IMR-90 (cell line): ENCODE data around the gene EFNA5. TPM values are rescaled to one million over a fixed set of nuclear protein-coding genes. Genes with fewer than 3 reads are reported as not detected.

Experiments used
- ATAC-seq: fragments of 200-7000 bp; cut with Tn5 transposase; 2 replicates; pipeline ENCODE4 v1.9.1; 2020; ENCODE audit warnings: low read depth, mild to moderate bottlenecking, moderate library complexity
- BruUV-seq: library from RNA; stranded (reverse); fragments of 400-500 nt; replicated peaks from 2 replicates; lab custom pipeline; 2021; lab: Mats Ljungman, UMichigan
- CTCF ChIA-PET: fragments of 300-600 bp; formaldehyde crosslinking; extraction: SDS; loops from one replicate; lab custom pipeline; 2021; ENCODE audit warnings: antibody characterized with exemption; lab: Yijun Ruan, JAX
- POLR2A ChIA-PET: fragments of 300-600 bp; sonication (Branson Sonifier 250); formaldehyde crosslinking; loops from one replicate; lab custom pipeline; 2022; ENCODE audit warnings: antibody characterized with exemption; ENCODE audit not compliant: unreplicated experiment; lab: Charles Lee
- DNase-seq: peaks from one replicate; pipeline ENCODE4 v3.0.0; 2013
- H2AFZ ChIP-seq: replicated peaks from 2 replicates; pipeline ENCODE3; 2013; ENCODE audit warnings: low read length, mild to moderate bottlenecking; ENCODE audit not compliant: poor library complexity
- H2AK5ac ChIP-seq: 2 replicates; pipeline ENCODE4 v1.6.1; 2013; ENCODE audit warnings: low read depth, low read length, inconsistent platforms
- H2AK9ac ChIP-seq: replicated peaks from 2 replicates; pipeline ENCODE3; 2013; ENCODE audit warnings: mild to moderate bottlenecking, low read depth, low read length, moderate library complexity; ENCODE audit not compliant: poor library complexity
- H2BK120ac ChIP-seq: 2 replicates; pipeline ENCODE4 v1.6.1; 2013; ENCODE audit warnings: low read depth, low read length, inconsistent platforms
- H2BK15ac ChIP-seq: 3 replicates; pipeline ENCODE4 v1.6.1; 2013; ENCODE audit warnings: low read depth, low read length, inconsistent platforms
- H2BK20ac ChIP-seq: 2 replicates; pipeline ENCODE4 v1.6.1; 2013; ENCODE audit warnings: low read depth, mild to moderate bottlenecking, inconsistent platforms, low read length, moderate library complexity
- H2BK5ac ChIP-seq: 2 replicates; pipeline ENCODE4 v1.6.1; 2013; ENCODE audit warnings: mild to moderate bottlenecking, low read depth, low read length, inconsistent platforms; ENCODE audit not compliant: poor library complexity, severe bottlenecking
- H3K14ac ChIP-seq: replicated peaks from 2 replicates; pipeline ENCODE4 v1.6.1; 2013; ENCODE audit warnings: low read depth, low read length, inconsistent platforms
- H3K18ac ChIP-seq: 2 replicates; pipeline ENCODE4 v1.6.1; 2013; ENCODE audit warnings: low read depth, low read length, control low read depth
- H3K23ac ChIP-seq: 2 replicates; pipeline ENCODE4 v1.6.1; 2013; ENCODE audit warnings: low read depth, low read length, inconsistent platforms
- H3K27ac ChIP-seq: 2 replicates; pipeline ENCODE4 v1.5.1; 2013; ENCODE audit warnings: mild to moderate bottlenecking, control low read depth, low read length; ENCODE audit not compliant: insufficient read depth
- H3K27me3 ChIP-seq: 2 replicates; pipeline ENCODE4 v1.6.1; 2013; ENCODE audit warnings: low read length; ENCODE audit not compliant: control insufficient read depth, insufficient read depth
- H3K36me3 ChIP-seq: 2 replicates; pipeline ENCODE4 v1.6.1; 2013; ENCODE audit warnings: low read length, mixed read lengths; ENCODE audit not compliant: control insufficient read depth, insufficient read depth
- H3K4ac ChIP-seq: 2 replicates; pipeline ENCODE4 v1.6.1; 2013; ENCODE audit warnings: low read depth, low read length, inconsistent platforms
- H3K4me1 ChIP-seq: 2 replicates; pipeline ENCODE4 v1.6.1; 2013; ENCODE audit warnings: low read length, mixed read lengths; ENCODE audit not compliant: control insufficient read depth, insufficient read depth
- H3K4me2 ChIP-seq: 2 replicates; pipeline ENCODE4 v1.6.1; 2013; ENCODE audit warnings: low read depth, mild to moderate bottlenecking, control low read depth, low read length, moderate library complexity
- H3K4me3 ChIP-seq: 2 replicates; pipeline ENCODE4 v1.5.1; 2013; ENCODE audit warnings: low read depth, mild to moderate bottlenecking, control low read depth, low read length, moderate library complexity; ENCODE audit not compliant: insufficient read depth
- H3K56ac ChIP-seq: 2 replicates; pipeline ENCODE4 v1.6.1; 2013; ENCODE audit warnings: low read length, inconsistent platforms; ENCODE audit not compliant: insufficient read depth; ENCODE audit errors: extremely low read depth
- H3K79me1 ChIP-seq, 2 experiments: 2 replicates each; pipeline ENCODE4 v1.6.1; 2013; ENCODE audit warnings: low read length in 2 of 2, inconsistent platforms in 1 of 2, low read depth in 1 of 2
- H3K9ac ChIP-seq: 2 replicates; pipeline ENCODE4 v1.6.1; 2013; ENCODE audit warnings: low read depth, low read length, control low read depth
- H3K9me1 ChIP-seq: 2 replicates; pipeline ENCODE4 v1.6.1; 2013; ENCODE audit warnings: low read length, inconsistent platforms; ENCODE audit not compliant: insufficient read depth
- H3K9me3 ChIP-seq: 2 replicates; pipeline ENCODE4 v1.6.1; 2013; ENCODE audit warnings: low read length; ENCODE audit not compliant: control insufficient read depth, insufficient read depth
- H4K20me1 ChIP-seq: 2 replicates; pipeline ENCODE4 v1.6.1; 2013; ENCODE audit warnings: low read length, inconsistent platforms; ENCODE audit not compliant: insufficient read depth
- H4K5ac ChIP-seq: 2 replicates; pipeline ENCODE4 v1.6.1; 2013; ENCODE audit warnings: mild to moderate bottlenecking, low read depth, low read length, control low read depth
- H4K8ac ChIP-seq, 2 experiments: 2 replicates each; pipeline ENCODE4 v1.6.1; 2013; ENCODE audit warnings: low read depth in 2 of 2, low read length in 2 of 2, control low read depth in 1 of 2, inconsistent platforms in 1 of 2
- H4K91ac ChIP-seq: 2 replicates; pipeline ENCODE4 v1.6.1; 2013; ENCODE audit warnings: low read depth, low read length, inconsistent platforms; ENCODE audit not compliant: insufficient read depth
- BHLHE40 ChIP-seq: fragments of 150-350 bp; IDR thresholded peaks from 2 replicates; pipeline ENCODE4 v1.6.1; 2016; ENCODE audit warnings: mild to moderate bottlenecking, low read depth, low read length
- CEBPB ChIP-seq: IDR thresholded peaks from 2 replicates; pipeline ENCODE4 v1.6.1; 2012; ENCODE audit warnings: low read depth, low read length, improper control_type of control experiment
- CHD1 ChIP-seq: IDR thresholded peaks from 2 replicates; pipeline ENCODE4 v1.6.1; 2012; ENCODE audit warnings: low read depth, low read length, improper control_type of control experiment
- ELK1 ChIP-seq: fragments of 150-350 bp; IDR thresholded peaks from 2 replicates; pipeline ENCODE4 v1.6.1; 2016; ENCODE audit warnings: low read depth, mild to moderate bottlenecking, low read length, moderate library complexity, borderline replicate concordance
- FOS ChIP-seq: fragments of 150-350 bp; IDR thresholded peaks from 2 replicates; pipeline ENCODE4 v1.6.1; 2016; ENCODE audit warnings: low read depth, low read length
- MAZ ChIP-seq: IDR thresholded peaks from 2 replicates; pipeline ENCODE4 v1.6.1; 2012; ENCODE audit warnings: low read depth, mild to moderate bottlenecking, low read length, improper control_type of control experiment, moderate library complexity, borderline replicate concordance
- POLR2A ChIP-seq: IDR thresholded peaks from 2 replicates; pipeline ENCODE4 v1.6.1; 2012; ENCODE audit warnings: mild to moderate bottlenecking, low read depth, low read length
- RAD21 ChIP-seq: IDR thresholded peaks from 2 replicates; pipeline ENCODE4 v1.6.1; 2012; ENCODE audit warnings: low read length, improper control_type of control experiment
- RCOR1 ChIP-seq: IDR thresholded peaks from 2 replicates; pipeline ENCODE4 v1.6.1; 2012; ENCODE audit warnings: mild to moderate bottlenecking, low read length, improper control_type of control experiment; ENCODE audit not compliant: insufficient replicate concordance
- SMC3 ChIP-seq: fragments of 150-350 bp; IDR thresholded peaks from 2 replicates; pipeline ENCODE4 v1.6.1; 2016; ENCODE audit warnings: low read depth, mild to moderate bottlenecking, antibody characterized with exemption, low read length, moderate library complexity
- USF2 ChIP-seq: fragments of 150-350 bp; IDR thresholded peaks from 2 replicates; pipeline ENCODE4 v1.6.1; 2017; ENCODE audit warnings: mild to moderate bottlenecking, antibody characterized with exemption, low read length, low read depth
- WGBS, 2 experiments: methylation state at CpG; one replicate each; pipeline versions ENCODE4 v1.1.5 to v1.1.7; 2013; ENCODE audit warnings: missing lambda C conversion rate in 2 of 2; ENCODE audit not compliant: insufficient read length in 1 of 2; ENCODE audit errors: extremely low coverage in 2 of 2; 5-methylcytosine and 5-hydroxymethylcytosine counted together
- dilution Hi-C: fragments of 300-500 bp; cut with HindIII; formaldehyde crosslinking; loops from one replicate; pipeline ENCODE4 v1.14.3; 2018; ENCODE audit warnings: low sequenced_read_pairs; ENCODE audit not compliant: unreplicated experiment
- in situ Hi-C: fragments of 300-500 bp; cut with MboI; formaldehyde crosslinking; loops from 3 replicates; pipeline ENCODE4 v1.14.3; 2019; ENCODE audit warnings: low sequenced_read_pairs, inconsistent platforms, mixed read lengths
- intact Hi-C: fragments of 100-400 bp; cut with micrococcal nuclease; formaldehyde crosslinking; loops from 2 replicates; pipeline ENCODE4 v1.10.0; 2022
- polyA plus RNA-seq, 3 experiments: library from polyadenylated mRNA; depleted of rRNA; stranded (reverse); fragments of >200 nt; gene quantifications; 2 replicates each; pipeline ENCODE4 v1.2.3, GENCODE V29; 2012; ENCODE audit warnings: low replicate concordance in 1 of 3
- total RNA-seq: library from RNA; depleted of rRNA; stranded (reverse); fragments of >200 nt; gene quantifications from 2 replicates; pipeline ENCODE4 v1.2.3, GENCODE V29; 2012
- TF ChIP-seq, protein P1 (sequence below): conservative IDR thresholded peaks from 2 replicates; pipeline ENCODE4 v1.5.1; 2012; ENCODE audit warnings: mild to moderate bottlenecking, low read depth, low read length, improper control_type of control experiment

EFNA5 gene
- total and polyA plus RNA-seq, 2 of the 4 experiments (the other 2 are of a cell fraction): 1.5 to 1.6 TPM

DNA sequence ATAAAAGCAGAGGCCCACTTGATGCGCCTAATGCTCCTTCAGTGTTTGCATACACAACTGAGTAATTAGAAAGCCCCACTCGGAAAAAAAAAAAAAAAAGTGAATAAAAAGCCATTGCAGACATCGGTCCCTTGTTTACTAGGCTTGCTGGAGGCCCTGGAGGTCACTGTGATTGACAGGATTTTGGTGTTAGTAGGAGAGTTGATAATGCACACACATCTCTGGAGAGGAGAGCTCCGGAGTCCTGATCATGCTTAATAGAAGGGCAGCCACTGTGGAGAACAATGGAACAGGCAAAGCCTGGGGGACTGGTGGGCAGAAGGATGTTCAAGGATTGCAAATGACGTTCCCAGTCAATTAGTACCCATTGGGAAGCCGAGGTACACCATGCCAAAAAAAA, 152.5 kb downstream of the EFNA5 start:
- H3K18ac ChIP-seq: no peak overlapping the region
- DNase-seq (no peak), ATAC-seq (no peak)
- peaks cover 3% of the 10 kb centered on the region for H3K4me1 ChIP-seq
- no peaks in the 10 kb centered on the region for H3K36me3 ChIP-seq
- no peak overlapping the region for H2BK20ac ChIP-seq
- no peak overlapping the region for H4K5ac ChIP-seq
- no peak overlapping the region for H3K4ac ChIP-seq
- no peaks in the 10 kb centered on the region for H3K9me3 ChIP-seq
- dilution Hi-C loops: no loop called here
- no peak overlapping the region for H3K56ac ChIP-seq
- no peak overlapping the region for H2BK15ac ChIP-seq
- H3K27me3 ChIP-seq: no peaks in the 10 kb centered on the region
- no peak overlapping the region for H3K4me3 ChIP-seq
- no TSS peak for BruUV-seq
- ChIA-PET POLR2A (no interaction called here), CTCF (interaction anchor here (1.0 kb wide), 1 partner anchor 11 kb away, joined by 11 read pairs; no protein-coding TSS in a partner anchor)
- H4K91ac ChIP-seq: no peak overlapping the region
- H3K23ac ChIP-seq: no peak overlapping the region
- intact Hi-C loops: no loop called here
- H3K9ac ChIP-seq: no peak overlapping the region
- H3K27ac ChIP-seq: no peak overlapping the region
- H2BK120ac ChIP-seq: no peak overlapping the region
- no peaks in the 10 kb centered on the region for H3K79me1 ChIP-seq
- H4K20me1 ChIP-seq: no peaks in the 10 kb centered on the region
- H2AFZ ChIP-seq: no peak overlapping the region
- no peak overlapping the region for H2AK5ac ChIP-seq
- H3K4me2 ChIP-seq: no peak overlapping the region
- TF ChIP-seq RCOR1 (no peak), ELK1 (no peak), POLR2A (no peak), CHD1 (no peak), FOS (no peak), SMC3 (no peak), USF2 (no peak), CEBPB (no peak), MAZ (no peak), RAD21 (no peak), BHLHE40 (no peak)
- TF ChIP-seq, protein P1, sequence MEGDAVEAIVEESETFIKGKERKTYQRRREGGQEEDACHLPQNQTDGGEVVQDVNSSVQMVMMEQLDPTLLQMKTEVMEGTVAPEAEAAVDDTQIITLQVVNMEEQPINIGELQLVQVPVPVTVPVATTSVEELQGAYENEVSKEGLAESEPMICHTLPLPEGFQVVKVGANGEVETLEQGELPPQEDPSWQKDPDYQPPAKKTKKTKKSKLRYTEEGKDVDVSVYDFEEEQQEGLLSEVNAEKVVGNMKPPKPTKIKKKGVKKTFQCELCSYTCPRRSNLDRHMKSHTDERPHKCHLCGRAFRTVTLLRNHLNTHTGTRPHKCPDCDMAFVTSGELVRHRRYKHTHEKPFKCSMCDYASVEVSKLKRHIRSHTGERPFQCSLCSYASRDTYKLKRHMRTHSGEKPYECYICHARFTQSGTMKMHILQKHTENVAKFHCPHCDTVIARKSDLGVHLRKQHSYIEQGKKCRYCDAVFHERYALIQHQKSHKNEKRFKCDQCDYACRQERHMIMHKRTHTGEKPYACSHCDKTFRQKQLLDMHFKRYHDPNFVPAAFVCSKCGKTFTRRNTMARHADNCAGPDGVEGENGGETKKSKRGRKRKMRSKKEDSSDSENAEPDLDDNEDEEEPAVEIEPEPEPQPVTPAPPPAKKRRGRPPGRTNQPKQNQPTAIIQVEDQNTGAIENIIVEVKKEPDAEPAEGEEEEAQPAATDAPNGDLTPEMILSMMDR: no peak
- no peak overlapping the region for H4K8ac ChIP-seq
- H3K9me1 ChIP-seq: no peaks in the 10 kb centered on the region
- H3K14ac ChIP-seq: no peak overlapping the region
- WGBS, 2 experiments: no CpG with 5 or more reads among the region's 6 CpGs
- in situ Hi-C loops: no loop called here
- no peak overlapping the region for H2AK9ac ChIP-seq
- H2BK5ac ChIP-seq: no peak overlapping the region
